DMS53 treated with DMSO at 0.1 percent for 48 hours (cell line): ENCODE results near the gene HAND2.

Source experiments
- DNase-seq: peaks from one replicate; lab custom pipeline; 2025; ENCODE audit not compliant: unreplicated experiment; lab: John Stamatoyannopoulos, UW

Gene HAND2

DNA sequence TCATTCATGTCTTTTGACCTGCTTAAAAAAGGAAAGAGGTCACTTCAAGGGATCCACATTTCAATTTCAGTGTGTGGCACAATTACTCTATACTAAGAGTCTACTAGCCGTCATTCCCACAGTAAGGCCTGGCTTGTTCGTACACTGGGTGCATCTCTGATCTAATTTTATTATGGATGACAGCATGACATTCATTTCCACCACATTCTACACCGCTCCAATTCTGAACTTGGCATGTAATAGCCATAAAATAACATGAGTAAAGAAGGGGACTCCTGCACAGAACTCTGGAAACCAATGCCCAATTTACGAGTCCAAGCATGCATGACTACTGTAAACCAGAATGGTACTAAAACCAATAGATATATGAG is 51.1 kb downstream of the HAND2 start:
- no peak for DNase-seq

DNA sequence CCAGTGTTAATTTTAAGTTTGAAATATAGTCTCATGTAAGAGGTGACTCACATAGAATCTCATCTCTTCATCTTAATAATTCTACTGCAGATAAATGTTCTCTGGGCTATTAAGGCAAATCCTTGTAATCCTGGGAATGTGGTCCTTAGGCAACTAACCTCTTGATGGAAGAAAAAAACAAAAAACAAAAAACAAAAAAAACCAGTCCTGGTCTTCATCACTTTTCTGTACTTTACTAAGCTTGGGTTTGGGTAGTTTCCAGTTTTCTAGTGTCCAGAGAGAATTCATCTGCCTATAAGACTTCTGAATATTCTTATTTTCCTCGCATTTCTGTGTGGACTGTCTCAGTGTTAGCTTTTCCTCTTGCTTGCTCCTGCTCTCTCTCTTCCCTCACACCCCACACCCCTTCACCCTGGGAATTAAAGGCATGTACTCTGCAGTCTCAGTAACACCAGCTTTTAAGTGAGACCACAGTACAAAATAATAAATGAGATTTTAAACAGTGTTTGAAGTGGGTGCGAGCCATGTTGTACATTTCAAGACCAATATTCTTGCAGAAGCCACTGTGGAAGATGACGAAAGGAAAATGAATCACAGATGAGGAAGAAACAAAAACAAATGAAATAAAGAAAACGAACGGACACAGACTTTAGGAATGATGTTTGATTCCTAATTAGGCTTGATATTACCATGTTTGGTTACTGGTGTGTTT is 51.7 kb downstream of the HAND2 start:
- no peak for DNase-seq

DNA sequence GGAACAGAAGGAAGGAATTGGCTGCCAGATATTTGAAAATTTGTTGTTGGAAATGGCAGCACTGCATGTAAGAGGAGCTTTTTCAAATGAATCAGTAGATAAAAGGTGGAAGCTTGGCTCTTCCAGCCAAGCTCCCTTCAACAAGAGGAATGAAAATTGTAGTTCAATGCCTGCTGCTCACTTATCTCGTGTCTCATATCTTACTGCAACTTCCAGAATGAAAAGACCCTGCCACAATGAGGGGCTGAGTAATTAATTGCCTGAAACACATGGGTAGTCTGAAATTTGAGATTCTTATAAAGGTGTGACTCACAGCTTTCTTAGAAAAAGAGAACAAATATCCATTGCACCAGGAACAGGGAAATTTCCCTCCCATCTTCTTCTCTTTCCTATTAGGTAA is 53.0 kb downstream of the HAND2 start:
- DNase-seq: no peak
